Measurements from ENCODE around the gene CST3.
"Not testable (repeated sequence)": the region's sequence is repeated elsewhere in the genome, so short reads cannot be mapped to it uniquely, and the experiment has no call there.

Gene CST3

GRCh38 chr20:23670361-23670760 is 32.6 kb upstream of the CST3 start:
- no peak overlapping the region for H3K4me3 ChIP-seq (ENCODE audit: low read length)
- H3K27me3 ChIP-seq (ENCODE audit: control insufficient read depth, insufficient read depth, low read length) = no peaks in the 10 kb centered on the region
- no peak overlapping the region for H3K9ac ChIP-seq (ENCODE audit: low read length)
- no peaks in the 10 kb centered on the region for H3K36me3 ChIP-seq (ENCODE audit: control insufficient read depth, insufficient read depth, low read length)
- H3K9me3 ChIP-seq (ENCODE audit: control insufficient read depth, low read length) = no peaks in the 10 kb centered on the region
- no peaks in the 10 kb centered on the region for H3K4me1 ChIP-seq (ENCODE audit: control insufficient read depth, insufficient read depth, low read length)

- Histone ChIP-seq H3K9me3 (ENCODE audit: control insufficient read depth, low read length) (no peaks in the 10 kb centered on the region), H3K27me3 (ENCODE audit: control insufficient read depth, insufficient read depth, low read length) (no peaks in the 10 kb centered on the region), H3K4me1 (ENCODE audit: control insufficient read depth, insufficient read depth, low read length) (no peaks in the 10 kb centered on the region)
These were observed 32.1 kb upstream of the CST3 start for GRCh38 chr20:23669866-23670265.

GRCh38 chr20:23669327-23669726 is 31.6 kb upstream of the CST3 start:
- Histone ChIP-seq H3K36me3 (ENCODE audit: control insufficient read depth, insufficient read depth, low read length) (no peaks in the 10 kb centered on the region), H3K9me3 (ENCODE audit: control insufficient read depth, low read length) (no peaks in the 10 kb centered on the region), H3K4me1 (ENCODE audit: control insufficient read depth, insufficient read depth, low read length) (no peaks in the 10 kb centered on the region), H3K27me3 (ENCODE audit: control insufficient read depth, insufficient read depth, low read length) (no peaks in the 10 kb centered on the region), H3K4me3 (ENCODE audit: low read length) (no peak overlapping the region), H3K9ac (ENCODE audit: low read length) (no peak overlapping the region)

More at GRCh38 chr20:23669866-23670265, 32.1 kb upstream of the CST3 start:
- Histone ChIP-seq H3K4me3 (ENCODE audit: low read length) (no peak overlapping the region), H3K9ac (ENCODE audit: low read length) (no peak overlapping the region), H3K36me3 (ENCODE audit: control insufficient read depth, insufficient read depth, low read length) (no peaks in the 10 kb centered on the region)

GRCh38 chr20:23668477-23668951 is 30.8 kb upstream of the CST3 start:
- no peak overlapping the region for H3K4me3 ChIP-seq (ENCODE audit: low read length)
- no peak overlapping the region for H3K9ac ChIP-seq (ENCODE audit: low read length)
- H3K36me3 ChIP-seq (ENCODE audit: control insufficient read depth, insufficient read depth, low read length) = no peaks in the 10 kb centered on the region

GRCh38 chr20:23667666-23668065 is 29.9 kb upstream of the CST3 start:
- Histone ChIP-seq H3K36me3 (ENCODE audit: control insufficient read depth, insufficient read depth, low read length) (no peaks in the 10 kb centered on the region), H3K9ac (ENCODE audit: low read length) (no peak overlapping the region), H3K4me3 (ENCODE audit: low read length) (no peak overlapping the region), H3K27me3 (ENCODE audit: control insufficient read depth, insufficient read depth, low read length) (no peaks in the 10 kb centered on the region), H3K9me3 (ENCODE audit: control insufficient read depth, low read length) (no peaks in the 10 kb centered on the region), H3K4me1 (ENCODE audit: control insufficient read depth, insufficient read depth, low read length) (no peaks in the 10 kb centered on the region)

More at GRCh38 chr20:23668477-23668951, 30.8 kb upstream of the CST3 start:
- no peaks in the 10 kb centered on the region for H3K9me3 ChIP-seq (ENCODE audit: control insufficient read depth, low read length)
- H3K4me1 ChIP-seq (ENCODE audit: control insufficient read depth, insufficient read depth, low read length) = no peaks in the 10 kb centered on the region
- H3K27me3 ChIP-seq (ENCODE audit: control insufficient read depth, insufficient read depth, low read length) = no peaks in the 10 kb centered on the region

GRCh38 chr20:23666698-23667097 is 28.9 kb upstream of the CST3 start:
- Histone ChIP-seq H3K4me3 (ENCODE audit: low read length) (no peak overlapping the region), H3K27me3 (ENCODE audit: control insufficient read depth, insufficient read depth, low read length) (no peaks in the 10 kb centered on the region), H3K4me1 (ENCODE audit: control insufficient read depth, insufficient read depth, low read length) (no peaks in the 10 kb centered on the region), H3K36me3 (ENCODE audit: control insufficient read depth, insufficient read depth, low read length) (no peaks in the 10 kb centered on the region), H3K9ac (ENCODE audit: low read length) (no peak overlapping the region), H3K9me3 (ENCODE audit: control insufficient read depth, low read length) (no peaks in the 10 kb centered on the region)

GRCh38 chr20:23666189-23666588 is 28.4 kb upstream of the CST3 start:
- H3K4me3 ChIP-seq (ENCODE audit: low read length) = no peak overlapping the region
- H3K27me3 ChIP-seq (ENCODE audit: control insufficient read depth, insufficient read depth, low read length) = no peaks in the 10 kb centered on the region
- H3K4me1 ChIP-seq (ENCODE audit: control insufficient read depth, insufficient read depth, low read length) = no peaks in the 10 kb centered on the region
- no peak overlapping the region for H3K9ac ChIP-seq (ENCODE audit: low read length)
- no peaks in the 10 kb centered on the region for H3K9me3 ChIP-seq (ENCODE audit: control insufficient read depth, low read length)
- no peaks in the 10 kb centered on the region for H3K36me3 ChIP-seq (ENCODE audit: control insufficient read depth, insufficient read depth, low read length)

GRCh38 chr20:23664954-23665353 is 27.2 kb upstream of the CST3 start:
- Histone ChIP-seq H3K9me3 (ENCODE audit: control insufficient read depth, low read length) (no peaks in the 10 kb centered on the region), H3K9ac (ENCODE audit: low read length) (no peak overlapping the region), H3K36me3 (ENCODE audit: control insufficient read depth, insufficient read depth, low read length) (no peaks in the 10 kb centered on the region), H3K27me3 (ENCODE audit: control insufficient read depth, insufficient read depth, low read length) (no peaks in the 10 kb centered on the region), H3K4me1 (ENCODE audit: control insufficient read depth, insufficient read depth, low read length) (peaks cover 2% of the 10 kb centered on the region), H3K4me3 (ENCODE audit: low read length) (no peak overlapping the region)

- H3K4me1 ChIP-seq (ENCODE audit: control insufficient read depth, insufficient read depth, low read length); H3K36me3 ChIP-seq (ENCODE audit: control insufficient read depth, insufficient read depth, low read length); H3K4me3 ChIP-seq (ENCODE audit: low read length); H3K27me3 ChIP-seq (ENCODE audit: control insufficient read depth, insufficient read depth, low read length); H3K9me3 ChIP-seq (ENCODE audit: control insufficient read depth, low read length); H3K9ac ChIP-seq (ENCODE audit: low read length): not testable (repeated sequence)
These were observed 26.3 kb upstream of the CST3 start for GRCh38 chr20:23664046-23664445.

GRCh38 chr20:23663180-23663579 is 25.4 kb upstream of the CST3 start:
- Histone ChIP-seq H3K27me3 (ENCODE audit: control insufficient read depth, insufficient read depth, low read length) (no peaks in the 10 kb centered on the region), H3K9me3 (ENCODE audit: control insufficient read depth, low read length) (no peaks in the 10 kb centered on the region), H3K4me1 (ENCODE audit: control insufficient read depth, insufficient read depth, low read length) (peaks cover 4% of the 10 kb centered on the region), H3K36me3 (ENCODE audit: control insufficient read depth, insufficient read depth, low read length) (no peaks in the 10 kb centered on the region), H3K4me3 (ENCODE audit: low read length) (no peak overlapping the region), H3K9ac (ENCODE audit: low read length) (no peak overlapping the region)

- Histone ChIP-seq H3K4me3 (ENCODE audit: low read length) (no peak overlapping the region), H3K36me3 (ENCODE audit: control insufficient read depth, insufficient read depth, low read length) (no peaks in the 10 kb centered on the region), H3K9me3 (ENCODE audit: control insufficient read depth, low read length) (no peaks in the 10 kb centered on the region), H3K27me3 (ENCODE audit: control insufficient read depth, insufficient read depth, low read length) (no peaks in the 10 kb centered on the region), H3K4me1 (ENCODE audit: control insufficient read depth, insufficient read depth, low read length) (peaks cover 4% of the 10 kb centered on the region), H3K9ac (ENCODE audit: low read length) (no peak overlapping the region)
These were observed 24.6 kb upstream of the CST3 start for GRCh38 chr20:23662276-23662870.

- Histone ChIP-seq H3K4me3 (ENCODE audit: low read length) (no peak overlapping the region), H3K27me3 (ENCODE audit: control insufficient read depth, insufficient read depth, low read length) (no peaks in the 10 kb centered on the region), H3K9me3 (ENCODE audit: control insufficient read depth, low read length) (no peaks in the 10 kb centered on the region), H3K9ac (ENCODE audit: low read length) (no peak overlapping the region), H3K4me1 (ENCODE audit: control insufficient read depth, insufficient read depth, low read length) (peaks cover 4% of the 10 kb centered on the region), H3K36me3 (ENCODE audit: control insufficient read depth, insufficient read depth, low read length) (no peaks in the 10 kb centered on the region)
These were observed 23.3 kb upstream of the CST3 start for GRCh38 chr20:23661002-23661429.
